PC-9 (cell line): ENCODE measurements around the gene NPBWR2. TPM values are rescaled to one million over a fixed set of nuclear protein-coding genes. Genes with fewer than 3 reads are reported as not detected.

Experiments
- BruUV-seq: library from RNA; stranded (reverse); fragments of 400-500 nt; replicated peaks from 2 replicates; lab custom pipeline; 2021; lab: Mats Ljungman, UMichigan
- CTCF ChIA-PET: fragments of 300-600 bp; sonication (Branson Sonifier 250); formaldehyde crosslinking; loops from one replicate; lab custom pipeline; 2022; ENCODE audit warnings: antibody characterized with exemption; lab: Charles Lee
- POLR2A ChIA-PET: fragments of 300-600 bp; sonication (Branson Sonifier 250); formaldehyde crosslinking; loops from one replicate; lab custom pipeline; 2022; ENCODE audit warnings: antibody characterized with exemption; ENCODE audit not compliant: unreplicated experiment; lab: Charles Lee
- DNase-seq, 2 experiments: peaks; one replicate each; pipeline versions ENCODE4 v3.0.0 to v3.0.0-alpha.2; 2015 to 2022; ENCODE audit warnings: mixed read lengths in 1 of 2
- H2AFZ ChIP-seq: fragments of 200-600 bp; sonication (generic); 2 replicates; pipeline ENCODE4 v1.8.1; 2017; ENCODE audit warnings: antibody characterized with exemption
- H3F3A ChIP-seq: fragments of 200-600 bp; sonication (generic); 2 replicates; pipeline ENCODE4 v1.8.1; 2017; ENCODE audit warnings: antibody characterized with exemption, mild to moderate bottlenecking, low read depth; ENCODE audit not compliant: insufficient read depth
- H3K27ac ChIP-seq: fragments of 200-600 bp; sonication (generic); 2 replicates; pipeline ENCODE4 v1.6.1; 2016; ENCODE audit warnings: mixed run types
- H3K27me3 ChIP-seq: fragments of 200-600 bp; sonication (generic); 2 replicates; pipeline ENCODE4 v1.6.1; 2016; ENCODE audit warnings: low read depth, mixed run types; ENCODE audit not compliant: insufficient read depth
- H3K36me3 ChIP-seq: fragments of 200-600 bp; sonication (generic); 2 replicates; pipeline ENCODE4 v1.6.1; 2016; ENCODE audit warnings: low read depth, mixed run types
- H3K4me1 ChIP-seq: fragments of 200-600 bp; sonication (generic); replicated peaks from 2 replicates; pipeline ENCODE4 v1.6.1; 2016; ENCODE audit warnings: mixed run types; ENCODE audit not compliant: insufficient read depth
- H3K4me2 ChIP-seq: fragments of 200-600 bp; sonication (generic); 2 replicates; pipeline ENCODE4 v1.6.1; 2017; ENCODE audit warnings: mixed run types
- H3K4me3 ChIP-seq: fragments of 200-600 bp; sonication (generic); 2 replicates; pipeline ENCODE4 v1.6.1; 2016; ENCODE audit warnings: mixed run types
- H3K79me2 ChIP-seq: fragments of 200-600 bp; sonication (generic); 2 replicates; pipeline ENCODE4 v1.6.1; 2017; ENCODE audit warnings: low read depth, mixed run types
- H3K9me2 ChIP-seq: fragments of 200-600 bp; sonication (generic); 2 replicates; pipeline ENCODE4 v1.8.1; 2017; ENCODE audit warnings: mild to moderate bottlenecking; ENCODE audit not compliant: insufficient read depth
- H3K9me3 ChIP-seq: fragments of 200-600 bp; sonication (generic); 2 replicates; pipeline ENCODE4 v1.8.1; 2016; ENCODE audit warnings: low read depth; ENCODE audit not compliant: insufficient read depth
- H4K20me1 ChIP-seq: fragments of 200-600 bp; sonication (generic); 2 replicates; pipeline ENCODE4 v1.8.1; 2017; ENCODE audit not compliant: insufficient read depth
- EZH2 ChIP-seq: fragments of 200-600 bp; sonication (generic); IDR thresholded peaks from 2 replicates; pipeline ENCODE4 v1.8.0; 2017; ENCODE audit warnings: antibody characterized with exemption, low read depth
- intact Hi-C: fragments of 100-400 bp; cut with micrococcal nuclease; formaldehyde crosslinking; loops from one replicate; pipeline ENCODE4 v1.10.0; 2022; ENCODE audit not compliant: unreplicated experiment
- total RNA-seq: library from RNA; stranded (reverse); gene quantifications from 2 replicates; pipeline ENCODE4 v1.2.3, GENCODE V29; 2021
- TF ChIP-seq, protein P1 (sequence below): fragments of 200-600 bp; sonication (generic); conservative IDR thresholded peaks from 2 replicates; pipeline ENCODE4 v1.6.1; 2017; ENCODE audit warnings: mixed run types, antibody characterized with exemption, mild to moderate bottlenecking, moderate library complexity

The NPBWR2 gene
- total RNA-seq, 1 experiment from 2014 or later = not detected

- no peak for TF ChIP-seq EZH2
- TF ChIP-seq, protein P1, sequence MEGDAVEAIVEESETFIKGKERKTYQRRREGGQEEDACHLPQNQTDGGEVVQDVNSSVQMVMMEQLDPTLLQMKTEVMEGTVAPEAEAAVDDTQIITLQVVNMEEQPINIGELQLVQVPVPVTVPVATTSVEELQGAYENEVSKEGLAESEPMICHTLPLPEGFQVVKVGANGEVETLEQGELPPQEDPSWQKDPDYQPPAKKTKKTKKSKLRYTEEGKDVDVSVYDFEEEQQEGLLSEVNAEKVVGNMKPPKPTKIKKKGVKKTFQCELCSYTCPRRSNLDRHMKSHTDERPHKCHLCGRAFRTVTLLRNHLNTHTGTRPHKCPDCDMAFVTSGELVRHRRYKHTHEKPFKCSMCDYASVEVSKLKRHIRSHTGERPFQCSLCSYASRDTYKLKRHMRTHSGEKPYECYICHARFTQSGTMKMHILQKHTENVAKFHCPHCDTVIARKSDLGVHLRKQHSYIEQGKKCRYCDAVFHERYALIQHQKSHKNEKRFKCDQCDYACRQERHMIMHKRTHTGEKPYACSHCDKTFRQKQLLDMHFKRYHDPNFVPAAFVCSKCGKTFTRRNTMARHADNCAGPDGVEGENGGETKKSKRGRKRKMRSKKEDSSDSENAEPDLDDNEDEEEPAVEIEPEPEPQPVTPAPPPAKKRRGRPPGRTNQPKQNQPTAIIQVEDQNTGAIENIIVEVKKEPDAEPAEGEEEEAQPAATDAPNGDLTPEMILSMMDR = no peak
- H3K4me1 ChIP-seq = no peaks in the 10 kb centered on the region
- CTCF ChIA-PET = no interaction called here
- H3K4me3 ChIP-seq = no peak overlapping the region
- H3K4me2 ChIP-seq = no peak overlapping the region
- no peak for DNase-seq
- peaks cover 25% of the 10 kb centered on the region for H3K27me3 ChIP-seq
- no peaks in the 10 kb centered on the region for H3K36me3 ChIP-seq
- H3F3A ChIP-seq = no peaks in the 10 kb centered on the region
- no peaks in the 10 kb centered on the region for H3K79me2 ChIP-seq
- H3K9me3 ChIP-seq = no peaks in the 10 kb centered on the region
- no peaks in the 10 kb centered on the region for H3K9me2 ChIP-seq
- BruUV-seq = no TSS peak
- POLR2A ChIA-PET = no interaction called here
- intact Hi-C loops = no loop called here
- no peak overlapping the region for H2AFZ ChIP-seq
- H3K27ac ChIP-seq = no peak overlapping the region
- H4K20me1 ChIP-seq = no peaks in the 10 kb centered on the region; the same call in 1 of the 2 replicates
These were observed 14.3 kb downstream of the NPBWR2 start for GRCh38 chr20:64093013-64093503.

DNA sequence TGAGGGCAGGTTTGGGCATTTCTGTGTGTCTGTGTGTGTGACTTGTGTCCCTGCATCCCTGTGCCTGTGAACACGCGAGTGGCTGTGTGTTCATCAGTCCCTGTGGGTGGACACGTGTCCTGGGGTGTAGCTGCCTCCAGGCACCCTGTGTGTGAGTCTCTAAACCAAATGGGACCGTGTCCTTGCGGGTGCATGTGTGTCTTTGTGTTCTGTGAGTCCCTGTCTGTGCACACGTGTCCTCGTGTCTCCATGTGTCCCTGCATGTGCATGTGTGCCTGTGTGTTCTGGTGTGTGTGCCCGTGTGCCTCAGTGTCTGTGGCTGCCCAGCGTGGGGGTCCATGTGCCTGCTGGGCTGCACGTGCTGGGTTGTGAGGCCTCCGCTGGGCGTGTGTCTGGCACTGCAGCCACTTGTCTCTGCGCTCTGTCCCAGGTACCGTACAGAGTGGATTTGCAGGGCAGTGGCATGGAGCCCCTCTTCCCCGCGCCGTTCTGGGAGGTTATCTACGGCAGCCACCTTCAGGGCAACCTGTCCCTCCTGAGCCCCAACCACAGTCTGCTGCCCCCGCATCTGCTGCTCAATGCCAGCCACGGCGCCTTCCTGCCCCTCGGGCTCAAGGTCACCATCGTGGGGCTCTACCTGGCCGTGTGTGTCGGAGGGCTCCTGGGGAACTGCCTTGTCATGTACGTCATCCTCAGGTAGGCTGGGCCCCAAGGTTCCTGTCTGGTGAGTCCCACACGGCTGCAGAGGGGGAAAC is 14.9 kb downstream of the NPBWR2 start:
- no peak overlapping the region for H3K4me2 ChIP-seq
- H3K36me3 ChIP-seq = no peaks in the 10 kb centered on the region
- H3K4me3 ChIP-seq = no peak overlapping the region
- no peaks in the 10 kb centered on the region for H3K9me3 ChIP-seq
- no peaks in the 10 kb centered on the region; the same call in 1 of the 2 replicates for H4K20me1 ChIP-seq
- ChIA-PET CTCF (no interaction called here), POLR2A (no interaction called here)
- no peak for TF ChIP-seq EZH2
- TF ChIP-seq, protein P1 = no peak
- H3K27ac ChIP-seq = no peak overlapping the region
- intact Hi-C loops = no loop called here
- no peaks in the 10 kb centered on the region for H3F3A ChIP-seq
- H2AFZ ChIP-seq = no peak overlapping the region
- no peaks in the 10 kb centered on the region for H3K4me1 ChIP-seq
- peaks cover 25% of the 10 kb centered on the region for H3K27me3 ChIP-seq
- no TSS peak for BruUV-seq
- no peaks in the 10 kb centered on the region for H3K79me2 ChIP-seq
- DNase-seq = no peak
- H3K9me2 ChIP-seq = no peaks in the 10 kb centered on the region

- no peaks in the 10 kb centered on the region for H3K9me3 ChIP-seq
- H4K20me1 ChIP-seq = no peaks in the 10 kb centered on the region; the same call in 1 of the 2 replicates
- no peaks in the 10 kb centered on the region for H3K79me2 ChIP-seq
- intact Hi-C loops = no loop called here
- no peaks in the 10 kb centered on the region for H3K4me1 ChIP-seq
- H3K4me2 ChIP-seq = no peak overlapping the region
- no peak for DNase-seq
- H3K27ac ChIP-seq = no peak overlapping the region
- no peak overlapping the region for H3K4me3 ChIP-seq
- H3K27me3 ChIP-seq = peaks cover 19% of the 10 kb centered on the region
- H3K36me3 ChIP-seq = no peaks in the 10 kb centered on the region
- H3F3A ChIP-seq = no peaks in the 10 kb centered on the region
- ChIA-PET CTCF (no interaction called here), POLR2A (no interaction called here)
- H2AFZ ChIP-seq = no peak overlapping the region
- no peaks in the 10 kb centered on the region for H3K9me2 ChIP-seq
- TF ChIP-seq, protein P1 = no peak
- no peak for TF ChIP-seq EZH2
- no TSS peak for BruUV-seq
These were observed 15.6 kb downstream of the NPBWR2 start for GRCh38 chr20:64091770-64092169.
